ENCODE results near the gene PLEKHA1. TPM values are rescaled to one million over a fixed set of nuclear protein-coding genes. Genes with fewer than 3 reads are reported as not detected.

PLEKHA1 gene
- total RNA-seq, 1 experiment from 2014 or later: 30.6 TPM

- Histone ChIP-seq H3K27ac (ENCODE audit: low read depth, low read length) (no peak overlapping the region), H2AFZ (ENCODE audit: low read depth, low read length, poor library complexity, severe bottlenecking) (peak overlapping the region; percentile 33), H3K9me2 (ENCODE audit: insufficient read depth) (no peaks in the 10 kb centered on the region), H3K79me2 (ENCODE audit: insufficient read depth, low read length) (no peaks in the 10 kb centered on the region), H3K9ac (ENCODE audit: low read length) (no peak overlapping the region), H3K9me3 (ENCODE audit: control insufficient read depth in 1 of 2, insufficient read depth in 1 of 2, low read depth in 1 of 2, low read length in 2 of 2) (no peaks in the 10 kb centered on the region), H4K20me1 (ENCODE audit: insufficient read depth) (no peaks in the 10 kb centered on the region), H3K4me2 (ENCODE audit: low read length) (peak overlapping the region; percentile 1; the same call in 1 of the 2 replicates), H3K4me3 (replicated peaks in 1 of 2; ENCODE audit: low read depth in 1 of 2, low read length in 2 of 2) (no peak overlapping the region), H3K27me3 (ENCODE audit: insufficient read depth, low read length) (no peaks in the 10 kb centered on the region), H3K4me1 (ENCODE audit: control insufficient read depth in 1 of 2, insufficient read depth in 2 of 2, low read length in 2 of 2) (peaks cover 7 to 15% of the 10 kb centered on the region in 2 experiments; a peak in 3 of 4 replicates), H3K36me3 (ENCODE audit: control insufficient read depth in 1 of 2, insufficient read depth in 2 of 2, low read length in 2 of 2) (no peaks in the 10 kb centered on the region)
- RAD21 ChIA-PET (ENCODE audit: low non-redundant PET in 1 of 2, low total read pairs in 2 of 2, uncharacterized antibody in 2 of 2, unreplicated experiment in 2 of 2): interaction anchor here (0.6 to 2.1 kb wide), 3 partner anchors 119 to 1991 kb away, joined by 3 to 5 read pairs (median 4); no protein-coding TSS in a partner anchor
- TF ChIP-seq EZH2phosphoT487 (IDR thresholded peaks at IDR 0.05; ENCODE audit: borderline replicate concordance) (no peak), TCF7L2 (IDR thresholded peaks at IDR 0.05; ENCODE audit: borderline replicate concordance, extremely low read depth, insufficient read depth, insufficient read length) (no peak), ZBTB33 (IDR thresholded peaks at IDR 0.05; ENCODE audit: extremely low read depth, insufficient replicate concordance, low read length) (no peak)
- intact Hi-C loops (cut with micrococcal nuclease): no loop called here
- POLR2A ChIA-PET: no interaction called here
- no TSS peak for BruUV-seq (replicated peaks)
- ATAC-seq (peak; percentile 99), DNase-seq (ENCODE audit: low read depth, low spot score) (peak; percentile 36)
- CTCF ChIA-PET: interaction anchor here (1.5 to 2.0 kb wide), 3 partner anchors 12 to 148 kb away, joined by 6 to 17 read pairs (median 13); no protein-coding TSS in a partner anchor
Observed at GRCh38 chr10:122446668-122447423, 72.3 kb downstream of the PLEKHA1 start.

GRCh38 chr10:122448600-122448999, 74.1 kb downstream of the PLEKHA1 start:
- Histone ChIP-seq H3K9me3 (ENCODE audit: control insufficient read depth in 1 of 2, insufficient read depth in 1 of 2, low read depth in 1 of 2, low read length in 2 of 2) (no peaks in the 10 kb centered on the region), H3K4me2 (ENCODE audit: low read length) (no peak overlapping the region), H2AFZ (ENCODE audit: low read depth, low read length, poor library complexity, severe bottlenecking) (no peak overlapping the region), H4K20me1 (ENCODE audit: insufficient read depth) (no peaks in the 10 kb centered on the region), H3K36me3 (ENCODE audit: control insufficient read depth in 1 of 2, insufficient read depth in 2 of 2, low read length in 2 of 2) (no peaks in the 10 kb centered on the region), H3K4me1 (ENCODE audit: control insufficient read depth in 1 of 2, insufficient read depth in 2 of 2, low read length in 2 of 2) (peaks cover 7 to 8% of the 10 kb centered on the region in 2 experiments; a peak in 3 of 4 replicates), H3K79me2 (ENCODE audit: insufficient read depth, low read length) (no peaks in the 10 kb centered on the region), H3K27me3 (ENCODE audit: insufficient read depth, low read length) (no peaks in the 10 kb centered on the region), H3K4me3 (replicated peaks in 1 of 2; ENCODE audit: low read depth in 1 of 2, low read length in 2 of 2) (no peak overlapping the region), H3K9ac (ENCODE audit: low read length) (no peak overlapping the region), H3K27ac (ENCODE audit: low read depth, low read length) (no peak overlapping the region), H3K9me2 (ENCODE audit: insufficient read depth) (no peaks in the 10 kb centered on the region)
- DNase-seq (ENCODE audit: low read depth, low spot score): no peak
- no TSS peak for BruUV-seq (replicated peaks)
- ChIA-PET RAD21 (ENCODE audit: low non-redundant PET in 1 of 2, low total read pairs in 2 of 2, uncharacterized antibody in 2 of 2, unreplicated experiment in 2 of 2) (interaction anchor here in 1 of 2 experiments (0.6 kb wide), 1 partner anchor 14 kb away, joined by 3 read pairs; no protein-coding TSS in a partner anchor), CTCF (no interaction called here), POLR2A (no interaction called here)
- ATAC-seq: no peak
- intact Hi-C loops (cut with micrococcal nuclease): no loop called here
- TF ChIP-seq ZFX (IDR thresholded peaks at IDR 0.05): no peak
- TF ChIP-seq JUND (IDR thresholded peaks at IDR 0.05): no peak
- no peak for TF ChIP-seq CTCF (IDR thresholded peaks at IDR 0.05 in 2 of 3, conservative IDR thresholded peaks at IDR 0.05 in 1 of 3; ENCODE audit: borderline replicate concordance in 1 of 3, insufficient read depth in 1 of 3, low read depth in 2 of 3, low read length in 2 of 3)
- no peak for TF ChIP-seq POLR2AphosphoS5 (IDR thresholded peaks at IDR 0.05; ENCODE audit: low read depth, low read length)
- TF ChIP-seq ELF1 (IDR thresholded peaks at IDR 0.05; ENCODE audit: borderline replicate concordance, low read depth): no peak
- TF ChIP-seq EZH2 (IDR thresholded peaks at IDR 0.05): no peak
- TF ChIP-seq SP1 (IDR thresholded peaks at IDR 0.05; ENCODE audit: low read depth): no peak
- no peak for TF ChIP-seq ZBTB33 (IDR thresholded peaks at IDR 0.05; ENCODE audit: extremely low read depth, insufficient replicate concordance, low read length)
